BJ (cell line): Measurements from ENCODE around the gene UPF2. TPM values are rescaled to one million over a fixed set of nuclear protein-coding genes. Genes with fewer than 3 reads are reported as not detected.

Experiments used
- CTCF ChIA-PET: fragments of 350-600 bp; formaldehyde crosslinking; extraction: SDS; loops from one replicate; lab custom pipeline; 2021; ENCODE audit warnings: antibody characterized with exemption, inconsistent platforms; lab: Yijun Ruan, JAX
- POLR2A ChIA-PET: fragments of 300-600 bp; sonication (Branson Sonifier 250); formaldehyde crosslinking; extraction: SDS; loops from one replicate; lab custom pipeline; 2021; ENCODE audit warnings: antibody characterized with exemption; lab: Charles Lee
- DNase-seq: peaks from one replicate; pipeline ENCODE4 v3.0.0-alpha.2; 2011; ENCODE audit warnings: low read depth
- H3K27me3 ChIP-seq: 2 replicates; pipeline ENCODE4 v1.6.0; 2011; ENCODE audit warnings: low read length; ENCODE audit not compliant: control insufficient read depth, insufficient read depth
- H3K36me3 ChIP-seq: 2 replicates; pipeline ENCODE4 v1.5.1; 2011; ENCODE audit warnings: low read length; ENCODE audit not compliant: control insufficient read depth, insufficient read depth
- H3K4me3 ChIP-seq: 2 replicates; pipeline ENCODE4 v1.5.1; 2011; ENCODE audit warnings: low read depth, mild to moderate bottlenecking, control low read depth, low read length
- polyA minus RNA-seq: library from RNA; depleted of rRNA, polyadenylated mRNA; stranded (reverse); fragments of >200 nt; gene quantifications from 2 replicates; pipeline ENCODE4 v1.2.3, GENCODE V29; 2011; rRNA and poly(A)+ RNA removed
- polyA plus RNA-seq: library from polyadenylated mRNA; depleted of rRNA; stranded (reverse); fragments of >200 nt; gene quantifications from 2 replicates; pipeline ENCODE4 v1.2.3, GENCODE V29; 2011; rRNA removed
- TF ChIP-seq, protein P1 (sequence below): IDR thresholded peaks from 2 replicates; pipeline ENCODE4 v1.5.1; 2011; ENCODE audit warnings: low read depth, mild to moderate bottlenecking, control low read depth, inconsistent platforms, low read length, moderate library complexity; ENCODE audit not compliant: insufficient read depth

Gene UPF2, protein sequence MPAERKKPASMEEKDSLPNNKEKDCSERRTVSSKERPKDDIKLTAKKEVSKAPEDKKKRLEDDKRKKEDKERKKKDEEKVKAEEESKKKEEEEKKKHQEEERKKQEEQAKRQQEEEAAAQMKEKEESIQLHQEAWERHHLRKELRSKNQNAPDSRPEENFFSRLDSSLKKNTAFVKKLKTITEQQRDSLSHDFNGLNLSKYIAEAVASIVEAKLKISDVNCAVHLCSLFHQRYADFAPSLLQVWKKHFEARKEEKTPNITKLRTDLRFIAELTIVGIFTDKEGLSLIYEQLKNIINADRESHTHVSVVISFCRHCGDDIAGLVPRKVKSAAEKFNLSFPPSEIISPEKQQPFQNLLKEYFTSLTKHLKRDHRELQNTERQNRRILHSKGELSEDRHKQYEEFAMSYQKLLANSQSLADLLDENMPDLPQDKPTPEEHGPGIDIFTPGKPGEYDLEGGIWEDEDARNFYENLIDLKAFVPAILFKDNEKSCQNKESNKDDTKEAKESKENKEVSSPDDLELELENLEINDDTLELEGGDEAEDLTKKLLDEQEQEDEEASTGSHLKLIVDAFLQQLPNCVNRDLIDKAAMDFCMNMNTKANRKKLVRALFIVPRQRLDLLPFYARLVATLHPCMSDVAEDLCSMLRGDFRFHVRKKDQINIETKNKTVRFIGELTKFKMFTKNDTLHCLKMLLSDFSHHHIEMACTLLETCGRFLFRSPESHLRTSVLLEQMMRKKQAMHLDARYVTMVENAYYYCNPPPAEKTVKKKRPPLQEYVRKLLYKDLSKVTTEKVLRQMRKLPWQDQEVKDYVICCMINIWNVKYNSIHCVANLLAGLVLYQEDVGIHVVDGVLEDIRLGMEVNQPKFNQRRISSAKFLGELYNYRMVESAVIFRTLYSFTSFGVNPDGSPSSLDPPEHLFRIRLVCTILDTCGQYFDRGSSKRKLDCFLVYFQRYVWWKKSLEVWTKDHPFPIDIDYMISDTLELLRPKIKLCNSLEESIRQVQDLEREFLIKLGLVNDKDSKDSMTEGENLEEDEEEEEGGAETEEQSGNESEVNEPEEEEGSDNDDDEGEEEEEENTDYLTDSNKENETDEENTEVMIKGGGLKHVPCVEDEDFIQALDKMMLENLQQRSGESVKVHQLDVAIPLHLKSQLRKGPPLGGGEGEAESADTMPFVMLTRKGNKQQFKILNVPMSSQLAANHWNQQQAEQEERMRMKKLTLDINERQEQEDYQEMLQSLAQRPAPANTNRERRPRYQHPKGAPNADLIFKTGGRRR
- polyA plus RNA-seq (5.5 and 10.4 TPM in 2 replicates), polyA minus RNA-seq (4.3 and 5.4 TPM in 2 replicates)

DNA sequence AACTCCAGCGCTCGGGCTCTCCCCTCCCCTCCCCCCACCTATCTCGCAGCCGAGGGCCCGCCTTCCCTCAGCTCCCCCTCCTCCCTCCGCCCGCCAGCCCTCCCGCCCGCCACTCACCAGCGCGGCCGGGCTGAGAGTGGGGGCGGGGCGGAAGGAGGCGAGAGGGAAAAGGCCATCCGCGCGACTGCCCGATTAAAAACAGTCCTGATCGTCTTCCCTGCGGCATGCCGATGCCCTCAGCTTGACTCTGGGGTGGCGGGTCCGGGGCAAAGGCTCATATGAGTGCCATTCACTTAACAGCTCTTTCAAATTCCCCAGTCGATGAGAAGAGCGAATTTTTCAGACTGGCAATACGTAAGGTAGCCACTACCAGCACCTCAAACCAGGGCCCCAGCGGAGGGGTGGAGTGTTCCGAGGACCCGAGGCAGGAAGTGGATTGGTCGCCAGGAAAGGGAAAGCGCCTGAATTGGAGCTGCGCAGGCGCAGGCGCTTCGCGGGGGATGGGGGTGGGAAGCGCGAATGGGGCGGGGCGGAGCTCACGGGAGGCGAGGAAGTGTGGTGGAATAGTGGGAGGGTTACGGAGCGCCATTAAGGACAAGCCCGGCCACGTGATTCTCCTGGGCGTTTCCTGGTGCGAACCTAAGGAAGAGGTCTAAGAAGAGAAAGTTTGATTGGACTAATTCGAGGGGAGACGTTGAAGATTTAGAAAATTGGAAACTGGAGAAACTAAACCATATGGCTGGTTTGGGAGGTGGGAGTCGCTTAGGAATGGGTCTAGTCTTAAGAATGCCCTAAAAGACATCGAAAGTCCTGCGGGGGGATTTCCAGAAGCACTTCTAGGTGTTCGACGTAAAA, at the start of gene UPF2:
UPF2 (minus strand) TSS at position 13 of the 855 bp plus-strand sequence. CDS start 7,386 bp downstream, outside the sequence.
- ChIA-PET CTCF (interaction anchor here (0.6 to 1.1 kb wide), 3 partner anchors 10 to 62 kb away, joined by 3 read pairs; no protein-coding TSS in a partner anchor), POLR2A (interaction anchor here (0.7 to 1.4 kb wide), 4 partner anchors 25 to 249 kb away, joined by 3 to 5 read pairs (median 4); partner anchors contain the start of genes CDC123, DHTKD1 and NUDT5)
- Histone ChIP-seq H3K36me3 (no peaks in the 10 kb centered on the region), H3K27me3 (no peaks in the 10 kb centered on the region), H3K4me3 (peak within 1 kb of the TSS; percentile 100)
- TF ChIP-seq, protein P1, sequence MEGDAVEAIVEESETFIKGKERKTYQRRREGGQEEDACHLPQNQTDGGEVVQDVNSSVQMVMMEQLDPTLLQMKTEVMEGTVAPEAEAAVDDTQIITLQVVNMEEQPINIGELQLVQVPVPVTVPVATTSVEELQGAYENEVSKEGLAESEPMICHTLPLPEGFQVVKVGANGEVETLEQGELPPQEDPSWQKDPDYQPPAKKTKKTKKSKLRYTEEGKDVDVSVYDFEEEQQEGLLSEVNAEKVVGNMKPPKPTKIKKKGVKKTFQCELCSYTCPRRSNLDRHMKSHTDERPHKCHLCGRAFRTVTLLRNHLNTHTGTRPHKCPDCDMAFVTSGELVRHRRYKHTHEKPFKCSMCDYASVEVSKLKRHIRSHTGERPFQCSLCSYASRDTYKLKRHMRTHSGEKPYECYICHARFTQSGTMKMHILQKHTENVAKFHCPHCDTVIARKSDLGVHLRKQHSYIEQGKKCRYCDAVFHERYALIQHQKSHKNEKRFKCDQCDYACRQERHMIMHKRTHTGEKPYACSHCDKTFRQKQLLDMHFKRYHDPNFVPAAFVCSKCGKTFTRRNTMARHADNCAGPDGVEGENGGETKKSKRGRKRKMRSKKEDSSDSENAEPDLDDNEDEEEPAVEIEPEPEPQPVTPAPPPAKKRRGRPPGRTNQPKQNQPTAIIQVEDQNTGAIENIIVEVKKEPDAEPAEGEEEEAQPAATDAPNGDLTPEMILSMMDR = no peak
- peak; percentile 94 for DNase-seq

DNA sequence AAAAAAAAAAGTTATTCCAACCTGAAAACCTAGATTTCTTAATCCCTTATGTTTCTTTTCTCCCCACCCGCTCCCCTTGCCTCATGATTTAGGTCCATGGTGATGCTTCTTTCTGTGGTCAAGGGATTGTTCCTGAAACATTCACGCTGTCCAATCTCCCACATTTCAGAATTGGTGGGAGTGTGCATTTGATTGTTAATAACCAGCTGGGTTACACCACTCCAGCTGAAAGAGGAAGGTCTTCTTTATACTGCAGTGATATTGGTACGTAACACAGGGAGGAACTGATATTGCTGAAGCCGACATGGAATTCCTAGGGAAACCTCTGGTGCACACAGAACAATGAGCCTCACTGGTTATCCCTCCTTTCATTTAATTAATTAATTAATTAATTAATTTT, 48.8 kb upstream of the UPF2 start:
- no peak for DNase-seq
- H3K27me3 ChIP-seq = no peaks in the 10 kb centered on the region
- peaks cover 8% of the 10 kb centered on the region for H3K36me3 ChIP-seq
- H3K4me3 ChIP-seq = no peak overlapping the region
- CTCF ChIA-PET = interaction anchor here (1.5 kb wide), 1 partner anchor 105 kb away, joined by 3 read pairs; no protein-coding TSS in a partner anchor
- TF ChIP-seq, protein P1 = no peak
- POLR2A ChIA-PET = no interaction called here

DNA sequence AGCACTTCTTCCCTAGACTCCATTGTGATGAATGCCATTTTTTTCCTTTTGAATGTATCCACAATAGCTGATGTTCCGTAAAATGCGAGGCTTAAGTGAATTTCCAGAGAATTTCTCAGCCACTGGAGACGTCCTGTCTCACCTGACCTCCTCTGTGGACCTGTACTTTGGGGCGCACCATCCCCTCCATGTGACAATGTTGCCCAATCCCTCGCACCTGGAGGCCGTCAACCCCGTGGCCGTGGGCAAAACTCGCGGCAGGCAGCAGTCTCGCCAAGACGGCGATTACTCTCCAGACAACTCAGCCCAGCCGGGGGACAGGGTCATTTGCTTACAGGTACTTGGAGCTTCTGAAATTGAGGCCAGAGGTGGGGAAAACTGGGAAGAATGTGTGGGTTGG, 46.3 kb upstream of the UPF2 start:
- ChIA-PET POLR2A (no interaction called here), CTCF (no interaction called here)
- Histone ChIP-seq H3K36me3 (peaks cover 10% of the 10 kb centered on the region), H3K4me3 (no peak overlapping the region), H3K27me3 (no peaks in the 10 kb centered on the region)
- no peak for DNase-seq
- TF ChIP-seq, protein P1 = no peak

DNA sequence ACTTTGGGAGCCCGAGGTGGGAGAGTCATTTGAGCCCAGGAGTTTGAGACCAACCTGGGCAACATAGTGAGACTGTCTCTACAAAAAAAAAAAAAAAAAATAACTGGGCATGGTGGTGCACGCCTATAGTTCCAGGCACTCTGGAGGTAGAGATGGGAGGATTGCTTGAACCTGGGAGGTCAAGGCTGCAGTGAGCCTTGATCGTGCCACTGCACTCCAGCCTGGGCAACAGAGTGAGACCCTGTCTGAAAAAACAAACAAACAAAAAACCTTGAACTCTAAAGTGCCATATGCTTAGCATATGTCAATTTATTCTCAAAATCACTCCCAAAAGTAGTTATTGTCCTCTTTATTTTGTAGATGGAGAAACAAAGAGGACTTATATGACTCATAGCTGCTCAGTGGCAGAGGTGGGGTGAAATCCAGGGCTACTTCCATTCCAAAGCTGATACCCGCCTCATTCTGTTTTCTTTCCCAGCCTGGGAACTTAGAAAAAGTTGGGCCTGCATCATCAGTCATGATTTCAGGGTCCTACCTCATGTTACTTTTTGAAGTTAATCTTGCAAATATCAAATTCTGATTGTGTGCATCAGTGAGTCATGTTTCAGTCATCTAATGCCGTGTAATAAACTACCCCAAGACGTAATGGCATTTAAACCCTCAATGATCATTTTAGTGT, 39.4 kb upstream of the UPF2 start:
- no peak overlapping the region for H3K4me3 ChIP-seq
- no peaks in the 10 kb centered on the region for H3K27me3 ChIP-seq
- peak; percentile 6 for DNase-seq
- TF ChIP-seq, protein P1 = no peak
- peaks cover 2% of the 10 kb centered on the region for H3K36me3 ChIP-seq
- POLR2A ChIA-PET = no interaction called here
- CTCF ChIA-PET = interaction anchor here (0.6 kb wide), 1 partner anchor 1680 kb away, joined by 3 read pairs; no protein-coding TSS in a partner anchor
